HepG2 (cell line): ENCODE measurements around the gene FNDC3B. TPM values are rescaled to one million over a fixed set of nuclear protein-coding genes. Genes with fewer than 3 reads are reported as not detected.
A peak's percentile ranks its signal among the peaks of the same experiment; 100 is the strongest.

Experiments
- ASH2L ChIP-seq: fragments of 300-600, 200-600 bp; sonication (generic); IDR thresholded peaks from 2 replicates; pipeline ENCODE4 v1.7.0; 2017; ENCODE audit warnings: low read depth, mild to moderate bottlenecking, moderate library complexity, mixed read lengths, low read length; ENCODE audit not compliant: insufficient read length
- DR1 ChIP-seq: sonication (generic); formaldehyde crosslinking; IDR thresholded peaks from 2 replicates; pipeline ENCODE4 v1.8.0; 2021; ENCODE audit warnings: mild to moderate bottlenecking, missing genetic modification reagents, inconsistent platforms
- HCFC1 ChIP-seq: fragments of 150-350 bp; IDR thresholded peaks from 2 replicates; pipeline ENCODE4 v1.6.1; 2014; ENCODE audit warnings: low read depth, low read length
- HNF4G ChIP-seq, 2 experiments: sonication (generic) in 1 of 2; formaldehyde crosslinking in 1 of 2; IDR thresholded peaks; 2 replicates each; pipeline versions ENCODE4 v1.4.0 to v1.6.1; 2011 to 2020; ENCODE audit warnings: borderline replicate concordance in 2 of 2, low read depth in 2 of 2, mild to moderate bottlenecking in 2 of 2, low read length in 1 of 2, missing genetic modification reagents in 1 of 2, moderate library complexity in 1 of 2
- JUND ChIP-seq: sonication (generic); formaldehyde crosslinking; IDR thresholded peaks from 2 replicates; pipeline ENCODE4 v1.8.0; 2022; ENCODE audit warnings: mild to moderate bottlenecking, missing genetic modification reagents
- MTA3 ChIP-seq: sonication (generic); formaldehyde crosslinking; IDR thresholded peaks from 2 replicates; pipeline ENCODE4 v1.4.0; 2020; ENCODE audit warnings: missing genetic modification reagents
- NFAT5 ChIP-seq: sonication (generic); formaldehyde crosslinking; IDR thresholded peaks from 2 replicates; pipeline ENCODE4 v1.4.0; 2020; ENCODE audit warnings: missing genetic modification reagents
- SRSF1 ChIP-seq: fragments of 200-400 bp; formaldehyde crosslinking; optimal IDR thresholded peaks from 2 replicates; pipeline ENCODE3; 2017; ENCODE audit warnings: mild to moderate bottlenecking, low read depth, low read length, moderate library complexity
- TRIM22 ChIP-seq: fragments of 450-650 bp; IDR thresholded peaks from 2 replicates; pipeline ENCODE4 v1.6.1; 2017
- ZBTB25 ChIP-seq: IDR thresholded peaks from 2 replicates; pipeline ENCODE4 v1.6.1; 2018; ENCODE audit warnings: missing genetic modification reagents
- ZMAT3 ChIP-seq: sonication (generic); formaldehyde crosslinking; conservative IDR thresholded peaks from 2 replicates; pipeline ENCODE4 v1.7.0; 2021; ENCODE audit warnings: missing genetic modification reagents
- ZNF275 ChIP-seq: sonication (generic); formaldehyde crosslinking; IDR thresholded peaks from 2 replicates; pipeline ENCODE4 v1.8.0; 2022; ENCODE audit warnings: missing genetic modification reagents, mild to moderate bottlenecking, inconsistent platforms, borderline replicate concordance
- ZNF468 ChIP-seq: sonication (generic); formaldehyde crosslinking; IDR thresholded peaks from 2 replicates; pipeline ENCODE4 v1.8.0; 2022; ENCODE audit warnings: mild to moderate bottlenecking, moderate library complexity, missing genetic modification reagents
- ZNF496 ChIP-seq: sonication (generic); formaldehyde crosslinking; IDR thresholded peaks from 2 replicates; pipeline ENCODE4 v1.8.1; 2023; ENCODE audit warnings: mild to moderate bottlenecking, moderate library complexity, missing genetic modification reagents; ENCODE audit not compliant: insufficient replicate concordance
- ZNF530 ChIP-seq: sonication (generic); formaldehyde crosslinking; IDR thresholded peaks from 2 replicates; pipeline ENCODE4 v1.5.0; 2020; ENCODE audit warnings: low read depth, mild to moderate bottlenecking, missing genetic modification reagents
- ZNF614 ChIP-seq: IDR thresholded peaks from 2 replicates; pipeline ENCODE4 v1.6.1; 2018; ENCODE audit warnings: missing biosample characterization, missing genetic modification reagents, inconsistent platforms, borderline replicate concordance
- polyA plus RNA-seq, 8 experiments: library from polyadenylated mRNA; depleted of rRNA in 3 of 8; stranded (reverse) in 7 of 8; unstranded in 1 of 8; fragments of >200 nt; fragmentation: Illumina TruSeq in 4 of 8; extraction: Trizol in 4 of 8; gene quantifications; 2 replicates each; pipeline versions ENCODE4 v1.2.1 to v1.2.3, GENCODE V29; 2011 to 2016; ENCODE audit warnings: low read depth in 4 of 8, missing spikeins in 1 of 8, mixed read lengths in 1 of 8; ENCODE audit not compliant: insufficient read depth in 1 of 8
- total RNA-seq, 5 experiments: library from RNA; depleted of rRNA; stranded (reverse); fragments of >200 nt; fragmentation: Illumina TruSeq; extraction: Trizol; gene quantifications; 2 replicates each; pipeline ENCODE4 v1.2.3, GENCODE V29; 2016; ENCODE audit warnings: low read depth in 1 of 5
- TF ChIP-seq, protein P1 (sequence below): IDR thresholded peaks from 2 replicates; pipeline ENCODE4 v1.6.1; 2016; ENCODE audit warnings: missing compliant biosample characterization, missing genetic modification reagents, borderline replicate concordance

FNDC3B gene
- total and polyA plus RNA-seq, 2 of the 13 experiments (the other 11 are each of a cell fraction or from before 2014, with no cell fraction given) = 74.8 to 103 TPM

DNA sequence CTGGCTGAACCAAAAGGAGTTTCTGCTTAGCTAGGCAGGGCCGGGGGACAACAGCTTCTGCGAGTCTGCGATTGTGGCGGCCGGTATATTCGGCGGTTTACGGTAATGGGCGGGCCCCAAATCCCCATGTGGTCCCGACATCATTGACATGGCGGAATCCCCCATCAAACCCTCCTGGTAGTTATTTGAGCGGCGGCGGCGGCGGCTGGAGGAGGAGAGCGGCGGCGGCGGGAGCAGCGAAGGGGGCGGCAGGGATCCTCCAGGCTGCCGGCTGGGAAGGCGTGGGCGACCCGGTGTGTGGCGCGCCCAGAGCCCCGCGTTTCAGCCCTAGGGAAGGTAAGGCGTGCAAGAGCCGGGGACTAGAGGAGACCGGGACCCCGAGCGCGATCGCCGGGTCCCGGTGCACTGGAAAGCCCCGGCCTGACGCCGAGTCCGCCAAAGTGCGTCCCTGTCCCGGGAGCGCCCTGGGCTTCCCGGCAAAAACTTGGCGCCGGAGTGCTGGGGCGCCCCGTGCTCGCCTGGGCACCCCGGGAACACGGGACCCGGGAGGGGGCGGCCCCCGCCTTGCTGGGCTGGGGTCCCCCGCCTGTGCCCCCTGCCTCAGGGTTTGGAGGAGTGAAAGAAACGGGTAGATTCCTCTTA lies at the start of gene FNDC3B (continued):
- TF ChIP-seq DR1 = peak; percentile 93
- no peak for TF ChIP-seq TRIM22
- no peak for TF ChIP-seq ZNF614 (CRISPR knock-in tag)
- no peak for TF ChIP-seq ZNF496
- peak; percentile 64; the same call in 1 of the 2 replicates for TF ChIP-seq ZNF530 (CRISPR knock-in tag)
- TF ChIP-seq HCFC1 = no peak
- TF ChIP-seq ZNF275 (CRISPR knock-in tag) = 0 out of 2 replicates have a peak, but pooled peaks have one; percentile 22
- no peak for TF ChIP-seq ZNF468
- no peak for TF ChIP-seq JUND
- 0 out of 2 replicates have a peak, but pooled peaks have one; percentile 25 for TF ChIP-seq NFAT5 (CRISPR knock-in tag)
- TF ChIP-seq ZMAT3 (CRISPR knock-in tag) = peak; percentile 67
- TF ChIP-seq MTA3 (CRISPR knock-in tag) = no peak
- TF ChIP-seq, protein P1, sequence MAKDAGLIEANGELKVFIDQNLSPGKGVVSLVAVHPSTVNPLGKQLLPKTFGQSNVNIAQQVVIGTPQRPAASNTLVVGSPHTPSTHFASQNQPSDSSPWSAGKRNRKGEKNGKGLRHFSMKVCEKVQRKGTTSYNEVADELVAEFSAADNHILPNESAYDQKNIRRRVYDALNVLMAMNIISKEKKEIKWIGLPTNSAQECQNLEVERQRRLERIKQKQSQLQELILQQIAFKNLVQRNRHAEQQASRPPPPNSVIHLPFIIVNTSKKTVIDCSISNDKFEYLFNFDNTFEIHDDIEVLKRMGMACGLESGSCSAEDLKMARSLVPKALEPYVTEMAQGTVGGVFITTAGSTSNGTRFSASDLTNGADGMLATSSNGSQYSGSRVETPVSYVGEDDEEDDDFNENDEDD = no peak
- TF ChIP-seq SRSF1 = no peak
- TF ChIP-seq HNF4G (IDR thresholded peaks at IDR 0.05; ENCODE audit: borderline replicate concordance, low read depth, low read length) = peak; percentile 31; the same call in 1 of the 2 replicates
- TF ChIP-seq HNF4G (CRISPR knock-in tag; IDR thresholded peaks at IDR 0.05; ENCODE audit: borderline replicate concordance, low read depth) = no peak
- TF ChIP-seq ASH2L = no peak
- no peak for TF ChIP-seq ZBTB25
